Amniotic epithelial cell (primary cell): ENCODE data around the gene KAT2B.

Experiments
- DNase-seq: peaks from one replicate; pipeline ENCODE4 v3.0.0-alpha.2; 2010; ENCODE audit warnings: low read depth

KAT2B gene

DNA sequence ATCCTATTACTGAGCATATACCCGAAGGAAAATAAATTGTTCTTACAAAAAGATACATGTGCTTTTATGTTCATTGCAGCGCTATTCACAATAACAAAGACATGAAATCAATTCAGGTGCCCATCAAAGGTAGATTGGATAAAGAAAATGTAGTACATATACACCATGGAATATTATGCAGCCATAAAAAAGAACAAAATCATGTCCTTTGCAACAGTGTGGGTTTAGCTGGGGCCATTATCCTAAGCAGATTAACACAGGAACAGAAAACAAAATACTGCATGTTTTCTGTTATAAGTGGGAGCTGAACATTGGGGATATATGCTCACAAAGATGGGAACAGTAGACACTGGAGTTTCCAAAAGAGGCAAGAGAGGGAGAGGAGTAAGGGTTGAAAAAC, 103.3 kb downstream of the KAT2B start:
- no peak for DNase-seq

DNA sequence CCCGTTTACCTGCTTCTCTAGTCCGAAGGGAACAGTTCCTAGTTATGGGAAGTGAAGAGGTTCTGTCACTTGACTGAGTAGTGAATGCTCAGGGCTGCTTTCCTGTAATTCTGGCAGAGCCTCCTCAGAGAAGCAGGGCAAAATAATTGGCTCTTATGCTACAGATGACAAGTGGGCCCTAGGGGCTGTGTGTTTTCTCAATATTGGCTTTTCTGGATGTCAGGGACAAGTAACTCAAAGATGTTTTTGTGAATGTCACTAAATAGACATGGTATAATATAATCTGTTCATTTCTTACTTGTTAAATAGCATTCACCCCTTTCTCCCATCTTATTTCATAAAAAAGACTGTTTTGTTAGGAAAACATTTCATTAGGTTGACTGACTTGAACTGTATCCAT, 105.6 kb downstream of the KAT2B start:
- no peak for DNase-seq

DNA sequence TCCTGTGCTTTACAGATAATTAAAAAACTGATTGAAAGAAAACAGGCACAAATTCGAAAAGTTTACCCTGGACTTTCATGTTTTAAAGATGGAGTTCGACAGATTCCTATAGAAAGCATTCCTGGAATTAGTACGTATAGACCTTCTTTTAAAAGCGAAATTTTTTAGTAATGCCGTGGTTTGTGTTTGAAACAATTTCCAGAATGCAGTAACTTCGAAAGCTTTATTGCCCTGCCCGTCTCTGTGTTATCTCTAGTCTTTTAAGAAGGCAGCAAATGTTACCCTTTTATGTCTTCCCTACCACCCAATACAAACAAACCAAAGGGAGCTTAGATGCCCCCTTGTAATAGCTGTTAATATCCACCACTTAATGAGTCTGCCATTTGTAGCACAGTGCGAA, 106.1 kb downstream of the KAT2B start:
- DNase-seq: peak; percentile 27

DNA sequence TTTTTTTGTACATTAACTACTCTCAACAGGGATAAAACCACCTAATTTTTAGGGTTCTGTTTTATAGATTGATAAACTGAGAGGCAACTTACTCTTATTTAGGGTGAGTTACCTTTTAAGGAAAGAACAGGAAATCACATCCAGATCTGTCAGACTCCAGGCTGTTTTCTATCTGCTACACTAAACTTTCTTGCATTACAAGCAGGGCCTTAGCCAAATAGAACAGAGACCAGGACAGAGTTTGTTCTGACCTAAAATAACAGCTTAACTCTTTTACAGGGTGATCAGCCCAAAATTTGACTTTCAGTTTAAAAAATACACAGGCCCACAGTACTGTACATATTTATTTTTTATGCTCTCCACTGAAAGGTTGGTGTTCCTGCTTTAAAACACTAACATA, 107.1 kb downstream of the KAT2B start:
- no peak for DNase-seq

DNA sequence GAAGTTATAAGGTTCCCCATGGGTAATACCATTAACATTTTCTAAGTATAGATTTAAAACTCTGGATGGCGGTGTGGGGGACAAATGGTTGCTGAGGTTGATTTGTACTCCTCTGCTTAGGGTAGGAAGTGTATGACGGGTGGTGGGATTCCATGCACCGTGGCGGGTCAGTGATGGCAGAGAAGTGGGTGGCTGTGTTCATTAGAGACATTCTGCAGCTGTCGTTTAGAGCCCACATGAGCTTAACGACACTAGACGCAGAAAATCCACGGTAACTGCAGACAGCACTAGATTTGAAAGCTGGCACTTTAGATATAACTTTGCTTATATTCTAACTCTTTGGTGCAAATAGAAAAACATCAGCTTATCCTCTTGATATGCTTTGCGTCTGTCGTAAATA, 108.2 kb downstream of the KAT2B start:
- no peak for DNase-seq

DNA sequence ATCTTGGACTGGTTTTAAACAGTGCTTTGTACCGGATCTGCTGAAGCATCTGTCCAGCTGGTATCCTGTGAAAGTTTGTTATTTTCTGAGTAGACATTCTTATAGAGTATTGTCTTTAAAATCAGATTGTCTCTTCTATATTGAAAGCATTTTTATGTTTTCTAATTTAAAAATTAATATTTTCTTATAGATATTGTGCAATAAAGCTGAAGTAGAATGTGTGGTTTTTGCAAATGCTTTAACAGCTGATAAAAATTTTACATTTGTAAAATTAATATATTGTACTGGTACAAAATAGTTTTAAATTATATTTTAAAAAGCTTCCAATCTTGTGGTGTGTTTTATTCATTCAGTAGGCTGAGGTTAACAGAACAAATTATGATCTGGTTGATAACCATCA, 113.8 kb downstream of the KAT2B start:
- DNase-seq: no peak

DNA sequence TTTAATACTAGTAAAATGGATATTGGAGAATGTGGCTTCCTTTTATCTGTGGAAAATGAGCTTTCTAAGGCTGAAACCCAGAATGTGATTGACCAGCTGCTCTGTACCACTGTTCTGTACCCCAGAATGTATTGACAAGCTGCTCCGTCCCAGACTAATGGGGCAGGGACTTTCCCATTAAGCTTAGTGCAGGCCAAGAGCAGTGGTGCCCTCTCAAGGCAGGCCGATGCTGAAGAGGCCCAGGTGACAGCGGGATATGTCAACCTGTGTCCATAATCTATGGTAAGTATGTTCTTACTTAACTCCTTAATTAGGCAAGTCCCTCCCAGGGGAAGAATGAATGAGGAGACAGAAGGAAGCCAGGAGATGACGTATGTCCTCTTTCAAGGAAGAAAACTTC, 114.7 kb downstream of the KAT2B start:
- no peak for DNase-seq

DNA sequence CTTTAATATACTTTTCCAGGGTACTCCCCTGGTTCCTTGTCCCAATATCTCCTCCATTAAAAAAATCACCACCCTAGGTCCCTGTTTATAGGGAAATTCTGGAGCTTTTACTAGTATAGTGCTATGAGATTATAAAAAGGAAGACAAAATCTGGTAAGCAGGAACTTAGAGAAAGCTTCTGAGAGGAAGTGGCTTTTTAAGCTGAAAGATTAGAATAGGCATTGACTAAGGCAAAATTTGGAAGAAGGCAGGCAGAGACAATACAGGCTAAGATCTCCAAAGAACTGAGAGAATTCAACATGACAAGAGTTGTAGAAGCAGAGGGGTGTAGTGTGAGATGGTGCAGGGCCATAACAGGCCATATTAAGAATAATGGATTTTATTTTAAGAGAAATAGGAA, 120.0 kb downstream of the KAT2B start:
- no peak for DNase-seq

DNA sequence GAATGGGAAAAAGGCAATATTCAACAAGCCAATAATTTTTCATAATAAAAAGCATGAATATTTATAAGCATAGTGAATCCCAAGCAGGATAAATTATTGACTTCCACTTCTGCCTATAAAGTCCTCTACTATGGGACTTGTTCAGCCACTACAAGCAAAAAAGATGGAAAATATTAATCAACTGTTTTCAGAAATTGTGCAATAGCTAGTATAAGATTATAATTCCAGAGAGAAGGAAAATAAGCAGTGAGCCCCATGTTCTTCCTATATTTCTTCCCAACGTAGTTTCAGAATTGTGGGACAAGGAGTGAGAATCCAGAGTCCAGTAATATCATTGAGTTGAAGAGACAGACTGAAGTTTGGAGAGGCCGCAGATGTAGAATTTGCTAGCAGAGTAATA, 121.5 kb downstream of the KAT2B start:
- DNase-seq: no peak

DNA sequence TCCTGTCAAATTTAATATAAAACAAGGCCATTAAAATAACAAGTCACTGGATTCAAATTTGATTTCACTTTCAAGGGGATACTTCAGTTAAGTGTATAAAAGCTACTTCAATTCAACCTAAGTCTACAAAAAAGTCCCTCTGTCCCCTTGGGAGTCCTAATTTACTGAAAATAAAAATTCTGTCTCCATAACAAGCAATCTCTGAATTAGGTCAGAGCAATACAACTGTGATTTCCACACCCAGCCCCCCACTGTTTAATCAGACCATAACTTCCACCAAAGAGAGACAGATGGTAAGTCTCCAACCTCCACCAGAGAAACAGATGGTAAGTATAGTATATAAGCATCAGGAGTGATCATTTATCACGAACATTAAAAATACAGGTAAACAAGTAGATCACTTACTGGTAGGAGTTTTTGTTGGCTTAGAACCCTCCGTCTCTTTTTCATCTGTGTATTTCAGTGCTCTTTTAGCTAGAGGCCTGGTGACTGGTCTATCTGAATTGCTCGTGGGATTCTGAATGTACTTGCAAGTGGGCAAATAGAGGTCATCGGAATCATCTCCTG, 133.7 kb downstream of the KAT2B start:
- DNase-seq: no peak

DNA sequence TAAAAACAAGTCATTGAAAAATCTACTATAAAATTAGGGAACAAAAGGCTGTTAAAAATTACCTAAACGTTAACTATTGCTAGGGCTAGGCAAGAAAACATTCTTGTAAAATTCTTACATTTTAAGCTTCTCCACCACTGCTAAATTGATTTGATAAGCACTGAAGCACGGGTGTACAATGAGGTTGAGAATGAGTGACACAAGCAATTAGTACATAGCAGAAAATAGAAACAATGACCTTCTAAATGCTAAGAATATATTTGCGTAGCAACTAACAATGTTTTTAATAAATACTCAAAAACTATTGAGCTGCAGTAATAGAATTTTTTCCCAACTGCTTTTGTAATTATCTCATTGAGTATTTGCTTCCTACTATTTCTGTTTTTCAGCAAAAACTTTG, 141.0 kb downstream of the KAT2B start:
- no peak for DNase-seq

DNA sequence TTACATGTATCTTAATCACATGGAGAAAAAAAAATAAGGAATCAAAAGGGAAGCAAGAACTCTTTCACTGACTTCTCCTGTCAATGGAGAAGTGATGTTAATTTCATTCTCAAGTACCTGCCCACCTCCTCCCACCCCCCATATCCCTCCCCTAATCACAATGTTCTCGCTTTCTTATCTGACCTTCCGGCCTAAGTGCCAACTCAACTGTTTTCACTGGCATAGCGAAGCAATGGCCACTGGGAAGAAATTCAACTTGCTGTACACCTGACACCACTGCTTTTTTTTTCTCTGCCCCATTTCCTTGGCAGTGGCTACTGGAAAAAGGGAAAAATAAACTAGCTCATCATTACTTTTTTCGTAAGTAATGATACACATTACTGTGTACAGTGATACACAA, 142.0 kb downstream of the KAT2B start:
- DNase-seq: no peak

DNA sequence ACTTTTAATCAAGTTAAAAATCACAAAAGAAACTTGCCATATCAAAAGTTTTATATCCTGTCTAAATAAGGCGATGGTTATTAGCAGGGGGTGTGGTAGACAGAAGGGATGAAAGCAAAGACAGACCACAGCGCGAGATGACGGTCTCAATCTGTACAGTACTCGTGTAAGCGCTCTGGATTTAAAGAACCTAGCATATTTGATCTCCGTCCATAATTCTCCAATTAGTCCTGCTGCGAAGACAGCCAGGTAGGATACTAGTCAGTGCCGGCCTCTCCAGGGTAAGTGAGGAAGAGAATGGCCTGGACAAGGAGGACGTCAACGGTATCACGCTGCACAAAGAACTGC, 145.1 kb downstream of the KAT2B start:
- peak; percentile 21 for DNase-seq

DNA sequence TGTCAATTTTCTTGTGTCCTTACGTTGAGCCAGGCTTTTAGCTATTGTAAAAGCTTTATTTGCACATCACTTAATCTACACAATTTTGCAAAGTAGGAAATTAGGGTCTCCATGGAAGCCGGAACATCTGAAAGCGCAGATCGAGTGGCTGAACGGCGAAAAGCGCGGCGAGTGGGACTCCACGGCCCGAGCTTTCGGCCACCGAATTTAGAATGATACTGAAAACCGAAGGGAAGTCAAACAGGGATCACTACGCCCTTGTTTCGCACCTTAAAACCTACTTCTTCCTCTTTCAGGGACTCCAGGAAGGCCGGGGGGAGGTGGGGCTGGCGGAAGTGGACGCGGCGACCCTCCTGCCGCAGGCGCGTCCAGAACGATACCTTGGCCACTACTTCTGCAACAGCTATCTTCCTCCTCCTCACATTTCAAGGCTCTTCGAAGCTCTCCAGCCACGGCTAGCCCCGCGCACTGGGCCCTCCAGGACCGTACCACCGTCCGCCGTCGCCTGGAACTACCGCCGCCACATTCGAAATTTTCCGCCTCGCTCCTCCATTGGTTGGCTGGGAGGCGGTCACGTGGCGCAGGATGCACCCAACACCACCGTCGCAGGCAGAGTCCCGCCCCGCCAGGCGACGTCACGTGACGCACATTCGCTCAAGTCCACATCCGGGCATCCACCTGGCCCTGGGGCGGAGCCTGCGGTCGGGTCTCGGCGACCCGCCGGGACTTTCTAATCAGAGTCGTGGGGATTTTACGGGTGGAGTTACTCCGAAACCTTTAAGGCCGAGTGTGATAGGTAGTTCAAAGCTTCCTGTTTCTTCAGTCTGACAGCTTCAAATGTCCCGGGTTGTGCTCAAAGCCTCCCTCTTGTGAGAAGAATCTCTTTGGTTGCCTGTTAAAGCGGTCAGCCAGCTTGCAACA, 145.7 kb downstream of the KAT2B start, which contains the start of gene SGO1:
Gene SGO1 (minus strand): TSS at position 528 of the 921 bp plus-strand sequence. CDS start 2,179 bp downstream, outside the sequence.
- peak; percentile 95 for DNase-seq

DNA sequence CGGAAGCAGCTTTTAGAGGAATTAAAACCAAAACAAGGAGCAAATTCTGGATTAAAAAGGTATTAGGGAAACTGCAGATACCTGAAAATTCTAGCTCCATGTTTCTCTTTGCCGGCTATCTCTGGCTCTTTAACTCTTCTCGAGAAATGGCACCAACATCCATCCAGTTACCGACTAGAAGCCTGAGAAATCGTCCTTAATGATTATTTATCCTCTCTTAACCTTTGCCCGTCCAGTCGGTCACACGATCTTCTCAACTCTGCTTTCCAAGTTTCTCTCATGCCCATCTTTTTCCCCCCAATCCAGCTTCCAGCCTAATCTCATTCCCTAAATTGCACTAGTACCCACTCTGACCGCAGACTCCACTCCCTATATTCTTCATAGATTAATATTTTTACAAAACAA, 146.4 kb downstream of the KAT2B start:
- DNase-seq: no peak

DNA sequence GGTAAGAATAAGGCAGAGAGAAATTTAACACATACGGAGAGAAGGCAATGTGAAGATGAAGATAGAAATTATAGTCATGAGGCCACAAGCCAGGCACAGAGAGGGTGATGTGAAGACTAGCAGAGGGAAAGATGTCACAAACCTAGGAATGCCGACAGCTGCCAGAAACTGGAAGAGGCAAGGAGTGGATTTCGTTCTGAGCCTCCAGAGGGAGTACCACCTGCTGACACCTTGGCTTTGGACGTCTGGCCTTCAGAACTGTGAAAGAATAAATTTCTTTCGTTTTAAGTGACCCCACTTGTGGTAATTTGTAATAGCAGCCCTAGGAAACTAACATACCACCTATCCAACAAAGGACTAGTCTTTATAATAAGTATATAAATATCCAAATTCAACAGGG, 150.7 kb downstream of the KAT2B start:
- DNase-seq: no peak

DNA sequence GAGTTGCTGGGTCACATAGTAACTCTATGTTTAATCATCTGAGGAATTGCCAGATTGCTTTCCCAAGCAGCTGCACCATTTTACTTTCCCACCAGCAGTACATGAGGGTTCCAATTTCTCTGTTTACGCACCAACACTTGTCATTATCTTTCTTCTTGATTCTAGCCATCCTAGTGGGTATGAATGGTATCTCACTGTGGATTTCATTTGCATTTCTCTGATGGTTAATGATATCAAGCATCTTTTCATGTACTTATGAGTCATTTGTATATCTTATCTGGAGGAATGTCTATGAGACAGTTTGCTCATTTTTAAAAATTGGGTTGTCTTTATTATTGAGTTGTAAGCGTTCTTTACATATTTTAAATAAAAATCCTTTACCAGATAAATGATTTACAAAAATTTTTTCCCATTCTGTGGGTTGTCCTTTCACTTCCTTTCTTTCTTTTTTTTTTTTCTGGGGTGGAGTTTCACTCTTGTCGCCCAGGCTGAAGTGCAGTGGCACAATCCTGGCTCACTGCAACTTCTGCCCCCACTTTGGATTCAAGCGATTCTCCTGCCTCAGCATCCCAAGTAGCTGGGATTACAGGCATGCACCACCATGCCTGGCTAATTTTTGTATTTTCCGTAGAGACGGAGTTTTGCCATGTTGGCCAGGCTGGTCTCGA, 154.7 kb downstream of the KAT2B start:
- DNase-seq: peak; percentile 69

DNA sequence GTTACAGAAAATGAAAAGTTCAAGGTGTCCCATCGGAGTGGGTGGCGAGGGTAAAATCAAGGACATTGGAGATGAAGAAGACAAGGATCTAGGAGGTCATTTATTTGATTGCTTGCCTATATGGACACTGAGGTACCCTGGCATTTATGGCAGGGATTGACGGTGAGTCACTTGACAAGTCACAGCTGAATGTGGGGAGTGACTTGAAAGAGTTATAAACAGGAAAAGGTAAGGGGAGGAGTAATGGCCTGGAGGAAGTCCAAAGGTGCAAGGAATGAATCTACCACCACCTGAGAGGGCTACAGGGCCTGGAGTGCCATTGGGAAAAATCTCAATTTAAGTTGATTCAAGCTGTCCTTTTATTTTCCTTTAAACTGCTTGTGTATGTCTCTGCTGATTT, 157.5 kb downstream of the KAT2B start:
- no peak for DNase-seq

DNA sequence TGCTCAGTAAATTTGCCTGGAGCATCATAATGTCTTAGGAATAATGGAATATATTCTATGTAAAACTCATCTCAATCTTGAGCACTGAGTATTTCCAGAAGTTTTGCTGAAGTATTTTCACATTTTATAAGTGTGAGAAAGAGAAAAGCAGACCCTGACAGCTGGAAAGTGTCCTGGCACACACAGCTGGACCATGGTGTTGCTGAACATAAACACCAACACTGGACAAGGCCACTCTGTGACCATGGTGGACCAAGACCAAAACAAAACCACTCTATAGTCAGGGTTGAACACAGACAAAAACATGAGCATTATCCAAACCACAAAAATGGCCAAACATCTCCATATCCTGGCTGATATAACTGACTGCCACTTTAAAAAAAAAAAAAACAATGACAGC, 160.9 kb downstream of the KAT2B start:
- no peak for DNase-seq
